Mammary epithelial cell (primary cell): ENCODE measurements around the gene BMF.

Experiments
- EZH2 ChIP-seq: IDR thresholded peaks from 2 replicates; pipeline ENCODE4 v1.6.1; 2012; ENCODE audit warnings: low read length, inconsistent platforms, borderline replicate concordance
- TF ChIP-seq, protein P1 (sequence below), 2 donors: IDR thresholded peaks in 1 of 2; conservative IDR thresholded peaks in 1 of 2; 2 replicates each; pipeline ENCODE4 v1.5.1; 2011 to 2012; ENCODE audit warnings: inconsistent platforms in 2 of 2, low read length in 2 of 2, mild to moderate bottlenecking in 2 of 2, control low read depth in 1 of 2, low read depth in 1 of 2; ENCODE audit not compliant: insufficient read depth in 1 of 2; ENCODE audit errors: extremely low read depth in 1 of 2

- no peak for TF ChIP-seq EZH2
- TF ChIP-seq, protein P1, sequence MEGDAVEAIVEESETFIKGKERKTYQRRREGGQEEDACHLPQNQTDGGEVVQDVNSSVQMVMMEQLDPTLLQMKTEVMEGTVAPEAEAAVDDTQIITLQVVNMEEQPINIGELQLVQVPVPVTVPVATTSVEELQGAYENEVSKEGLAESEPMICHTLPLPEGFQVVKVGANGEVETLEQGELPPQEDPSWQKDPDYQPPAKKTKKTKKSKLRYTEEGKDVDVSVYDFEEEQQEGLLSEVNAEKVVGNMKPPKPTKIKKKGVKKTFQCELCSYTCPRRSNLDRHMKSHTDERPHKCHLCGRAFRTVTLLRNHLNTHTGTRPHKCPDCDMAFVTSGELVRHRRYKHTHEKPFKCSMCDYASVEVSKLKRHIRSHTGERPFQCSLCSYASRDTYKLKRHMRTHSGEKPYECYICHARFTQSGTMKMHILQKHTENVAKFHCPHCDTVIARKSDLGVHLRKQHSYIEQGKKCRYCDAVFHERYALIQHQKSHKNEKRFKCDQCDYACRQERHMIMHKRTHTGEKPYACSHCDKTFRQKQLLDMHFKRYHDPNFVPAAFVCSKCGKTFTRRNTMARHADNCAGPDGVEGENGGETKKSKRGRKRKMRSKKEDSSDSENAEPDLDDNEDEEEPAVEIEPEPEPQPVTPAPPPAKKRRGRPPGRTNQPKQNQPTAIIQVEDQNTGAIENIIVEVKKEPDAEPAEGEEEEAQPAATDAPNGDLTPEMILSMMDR (conservative IDR thresholded peaks at IDR 0.05 in 1 of 2, IDR thresholded peaks at IDR 0.05 in 1 of 2; ENCODE audit: extremely low read depth in 1 of 2, insufficient read depth in 1 of 2, low read depth in 1 of 2, low read length in 2 of 2): no peak
These were observed 3.2 kb upstream of the BMF start for GRCh38 chr15:40111888-40112287.
